Loucy (cell line): ENCODE measurements around the gene DAP.

Experiments used
- H2AFZ ChIP-seq: fragments of 200-600 bp; sonication (generic); 2 replicates; pipeline ENCODE4 v1.6.0; 2016; ENCODE audit warnings: antibody characterized with exemption, mild to moderate bottlenecking, low read length, moderate library complexity
- H3F3A ChIP-seq: fragments of 200-600 bp; 2 replicates; pipeline ENCODE4 v1.6.0; 2016; ENCODE audit warnings: antibody characterized with exemption, low read depth, mild to moderate bottlenecking
- H3K27me3 ChIP-seq: fragments of 200-600 bp; sonication (generic); 2 replicates; pipeline ENCODE4 v1.6.1; 2014; ENCODE audit warnings: low read length, mild to moderate bottlenecking; ENCODE audit not compliant: insufficient read depth, poor library complexity, severe bottlenecking
- H3K36me3 ChIP-seq: fragments of 200-600 bp; sonication (generic); 2 replicates; pipeline ENCODE4 v1.6.1; 2016; ENCODE audit warnings: low read length; ENCODE audit not compliant: insufficient read depth
- H3K4me1 ChIP-seq: fragments of 200-600 bp; sonication (generic); 2 replicates; pipeline ENCODE4 v1.5.1; 2014; ENCODE audit warnings: low read length, mild to moderate bottlenecking; ENCODE audit not compliant: insufficient read depth, poor library complexity, severe bottlenecking
- H3K4me2 ChIP-seq: fragments of 200-600 bp; sonication (generic); 2 replicates; pipeline ENCODE4 v1.6.0; 2014; ENCODE audit warnings: antibody characterized with exemption, low read length, low read depth, mild to moderate bottlenecking; ENCODE audit not compliant: poor library complexity, severe bottlenecking
- H3K4me3 ChIP-seq: fragments of 200-600 bp; sonication (generic); 2 replicates; pipeline ENCODE4 v1.5.1; 2014; ENCODE audit warnings: low read length, mild to moderate bottlenecking, mixed read lengths; ENCODE audit not compliant: poor library complexity, severe bottlenecking
- H3K79me2 ChIP-seq: fragments of 200-600 bp; sonication (generic); 2 replicates; pipeline ENCODE4 v1.6.1; 2014; ENCODE audit warnings: low read length; ENCODE audit not compliant: insufficient read depth
- H3K9ac ChIP-seq: fragments of 200-600 bp; sonication (generic); 2 replicates; pipeline ENCODE4 v1.6.0; 2014; ENCODE audit warnings: mild to moderate bottlenecking, low read depth, low read length, moderate library complexity; ENCODE audit not compliant: poor library complexity, severe bottlenecking
- H3K9me2 ChIP-seq: fragments of 200-600 bp; sonication (generic); replicated peaks from 2 replicates; pipeline ENCODE4 v1.6.1; 2016; ENCODE audit warnings: low read depth, low read length, mixed read lengths
- H3K9me3 ChIP-seq: fragments of 200-600 bp; sonication (generic); 2 replicates; pipeline ENCODE4 v1.6.1; 2014; ENCODE audit warnings: mild to moderate bottlenecking, antibody characterized with exemption, low read length, low read depth; ENCODE audit not compliant: insufficient read depth
- H4K20me1 ChIP-seq: fragments of 200-600 bp; sonication (generic); 2 replicates; pipeline ENCODE4 v1.6.0; 2014; ENCODE audit warnings: antibody characterized with exemption, low read length, mild to moderate bottlenecking; ENCODE audit not compliant: insufficient read depth, poor library complexity, severe bottlenecking
- CTCF ChIP-seq: fragments of 200-600 bp; sonication (generic); conservative IDR thresholded peaks from 2 replicates; pipeline ENCODE4 v1.5.1; 2014; ENCODE audit warnings: mild to moderate bottlenecking, antibody characterized with exemption, low read length
- EZH2phosphoT487 ChIP-seq: fragments of 200-600 bp; IDR thresholded peaks from 2 replicates; pipeline ENCODE4 v1.6.1; 2018; ENCODE audit warnings: antibody characterized with exemption, mild to moderate bottlenecking, moderate library complexity, borderline replicate concordance

DAP gene

GRCh38 chr5:10679336-10679988 lies 81.6 kb downstream of the DAP start:
- H3F3A ChIP-seq: no peaks in the 10 kb centered on the region
- no peak overlapping the region for H2AFZ ChIP-seq
- no peak overlapping the region for H3K4me2 ChIP-seq
- H3K9ac ChIP-seq: no peak overlapping the region
- H3K79me2 ChIP-seq: no peaks in the 10 kb centered on the region
- no peaks in the 10 kb centered on the region for H3K4me1 ChIP-seq
- H4K20me1 ChIP-seq: no peaks in the 10 kb centered on the region
- H3K4me3 ChIP-seq: no peak overlapping the region
- H3K36me3 ChIP-seq: peaks cover 58% of the 10 kb centered on the region; the same call in 1 of the 2 replicates
- no peaks in the 10 kb centered on the region for H3K9me3 ChIP-seq
- H3K27me3 ChIP-seq: no peaks in the 10 kb centered on the region
- no peaks in the 10 kb centered on the region for H3K9me2 ChIP-seq
- no peak for TF ChIP-seq CTCF
- no peak for TF ChIP-seq EZH2phosphoT487

GRCh38 chr5:10678244-10678643 lies 82.8 kb downstream of the DAP start:
- no peaks in the 10 kb centered on the region for H3K4me1 ChIP-seq
- peaks cover 57% of the 10 kb centered on the region; the same call in 1 of the 2 replicates for H3K36me3 ChIP-seq

GRCh38 chr5:10677533-10677932 lies 83.5 kb downstream of the DAP start:
- Histone ChIP-seq H3F3A (no peaks in the 10 kb centered on the region), H3K9ac (no peak overlapping the region), H3K4me1 (no peaks in the 10 kb centered on the region), H3K27me3 (no peaks in the 10 kb centered on the region), H3K9me2 (no peaks in the 10 kb centered on the region), H2AFZ (no peak overlapping the region), H3K36me3 (peaks cover 50% of the 10 kb centered on the region; the same call in 1 of the 2 replicates), H3K4me3 (no peak overlapping the region), H3K9me3 (no peaks in the 10 kb centered on the region), H3K4me2 (no peak overlapping the region), H4K20me1 (no peaks in the 10 kb centered on the region), H3K79me2 (no peaks in the 10 kb centered on the region)
- TF ChIP-seq CTCF (no peak), EZH2phosphoT487 (no peak)

More at GRCh38 chr5:10678244-10678643, 82.8 kb downstream of the DAP start:
- Histone ChIP-seq H3K9ac (no peak overlapping the region), H3K4me2 (no peak overlapping the region), H3K9me2 (no peaks in the 10 kb centered on the region), H3F3A (no peaks in the 10 kb centered on the region), H3K9me3 (no peaks in the 10 kb centered on the region), H4K20me1 (no peaks in the 10 kb centered on the region), H3K79me2 (no peaks in the 10 kb centered on the region), H2AFZ (no peak overlapping the region), H3K4me3 (no peak overlapping the region), H3K27me3 (no peaks in the 10 kb centered on the region)
- no peak for TF ChIP-seq EZH2phosphoT487
- TF ChIP-seq CTCF: no peak
